Endothelial cell of umbilical vein (primary cell): Measurements from ENCODE around the gene EXOC6B.

Experiments used
- CTCF ChIP-seq, 2 donors: IDR thresholded peaks; 1 replicate in 1 of 2; 2 replicates in 1 of 2; pipeline ENCODE4 v1.5.1; 2011; ENCODE audit warnings: low read length in 2 of 2, mild to moderate bottlenecking in 2 of 2, moderate library complexity in 2 of 2, control low read depth in 1 of 2, inconsistent platforms in 1 of 2, low read depth in 1 of 2; ENCODE audit not compliant: insufficient read depth in 1 of 2; ENCODE audit errors: extremely low read depth in 1 of 2
- EZH2 ChIP-seq: IDR thresholded peaks from 2 replicates; pipeline ENCODE4 v1.6.1; 2012; ENCODE audit warnings: borderline replicate concordance, low read depth, mild to moderate bottlenecking, moderate library complexity, low read length, inconsistent platforms; ENCODE audit not compliant: severe bottlenecking
- JUN ChIP-seq: IDR thresholded peaks from 2 replicates; pipeline ENCODE4 v1.6.1; 2011; ENCODE audit warnings: borderline replicate concordance, low read depth; ENCODE audit not compliant: insufficient read length, insufficient read depth
- MAX ChIP-seq: IDR thresholded peaks from 2 replicates; pipeline ENCODE4 v1.6.1; 2011; ENCODE audit not compliant: insufficient read depth, insufficient read length
- POLR2A ChIP-seq: IDR thresholded peaks from 2 replicates; pipeline ENCODE4 v1.6.1; 2012; ENCODE audit warnings: low read depth, mild to moderate bottlenecking, control low read depth, low read length

DNA sequence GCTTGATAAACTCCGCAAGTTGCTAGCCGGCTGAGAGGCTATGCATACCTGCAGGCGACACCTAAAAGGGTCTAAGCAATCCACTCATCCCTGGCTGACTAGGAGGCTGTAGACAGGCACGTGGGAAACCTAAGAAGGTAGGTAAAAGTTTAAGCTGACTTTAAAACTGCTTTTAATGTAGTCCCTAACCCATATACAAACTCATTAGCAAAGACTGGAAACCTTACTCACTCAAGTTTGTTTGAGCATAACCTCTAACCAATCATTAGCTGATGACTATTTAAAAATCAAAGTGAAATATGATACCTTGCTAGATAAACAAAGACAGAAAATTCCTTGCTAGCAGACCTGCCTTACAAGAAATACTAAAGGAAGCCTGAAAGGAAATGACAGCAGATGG, 106.4 kb downstream of the EXOC6B start:
- no peak for TF ChIP-seq CTCF (IDR thresholded peaks at IDR 0.05; ENCODE audit: extremely low read depth in 1 of 2, insufficient read depth in 1 of 2, low read depth in 1 of 2, low read length in 2 of 2)
- no peak for TF ChIP-seq MAX
- peak; percentile 24 for TF ChIP-seq JUN
- TF ChIP-seq EZH2: no peak
- TF ChIP-seq POLR2A: no peak
